Measurements from ENCODE around the gene TTN.

DNA sequence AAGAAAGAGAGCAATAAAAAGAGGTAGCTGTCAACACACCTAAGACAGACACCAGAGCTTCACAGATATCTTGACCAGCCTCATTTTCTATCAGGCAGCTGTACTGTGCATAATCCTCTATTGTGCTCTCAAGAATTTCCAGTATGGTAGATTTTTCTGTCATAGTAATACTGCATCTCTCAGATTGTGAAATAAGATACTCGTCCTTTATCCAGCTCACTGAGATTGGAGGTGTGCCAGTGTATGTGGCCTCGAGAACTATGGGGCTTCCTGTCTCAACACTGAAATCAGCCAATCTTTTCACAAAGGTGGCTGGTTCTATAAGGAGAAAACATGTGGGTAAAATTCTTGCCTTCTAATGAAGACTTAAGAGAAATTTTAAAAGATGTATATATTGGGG is 88.9 kb downstream of the TTN start:
- TF ChIP-seq, protein P1, sequence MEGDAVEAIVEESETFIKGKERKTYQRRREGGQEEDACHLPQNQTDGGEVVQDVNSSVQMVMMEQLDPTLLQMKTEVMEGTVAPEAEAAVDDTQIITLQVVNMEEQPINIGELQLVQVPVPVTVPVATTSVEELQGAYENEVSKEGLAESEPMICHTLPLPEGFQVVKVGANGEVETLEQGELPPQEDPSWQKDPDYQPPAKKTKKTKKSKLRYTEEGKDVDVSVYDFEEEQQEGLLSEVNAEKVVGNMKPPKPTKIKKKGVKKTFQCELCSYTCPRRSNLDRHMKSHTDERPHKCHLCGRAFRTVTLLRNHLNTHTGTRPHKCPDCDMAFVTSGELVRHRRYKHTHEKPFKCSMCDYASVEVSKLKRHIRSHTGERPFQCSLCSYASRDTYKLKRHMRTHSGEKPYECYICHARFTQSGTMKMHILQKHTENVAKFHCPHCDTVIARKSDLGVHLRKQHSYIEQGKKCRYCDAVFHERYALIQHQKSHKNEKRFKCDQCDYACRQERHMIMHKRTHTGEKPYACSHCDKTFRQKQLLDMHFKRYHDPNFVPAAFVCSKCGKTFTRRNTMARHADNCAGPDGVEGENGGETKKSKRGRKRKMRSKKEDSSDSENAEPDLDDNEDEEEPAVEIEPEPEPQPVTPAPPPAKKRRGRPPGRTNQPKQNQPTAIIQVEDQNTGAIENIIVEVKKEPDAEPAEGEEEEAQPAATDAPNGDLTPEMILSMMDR (IDR thresholded peaks at IDR 0.05), result no peak
- no peak for TF ChIP-seq POLR2A (IDR thresholded peaks at IDR 0.05)

All from suprapubic skin (tissue), 3 donors.